ENCODE results near the gene SNX22. TPM values are rescaled to one million over a fixed set of nuclear protein-coding genes. Genes with fewer than 3 reads are reported as not detected.

Gene SNX22
- total RNA-seq, 1 experiment from 2014 or later: 0.33 TPM

DNA sequence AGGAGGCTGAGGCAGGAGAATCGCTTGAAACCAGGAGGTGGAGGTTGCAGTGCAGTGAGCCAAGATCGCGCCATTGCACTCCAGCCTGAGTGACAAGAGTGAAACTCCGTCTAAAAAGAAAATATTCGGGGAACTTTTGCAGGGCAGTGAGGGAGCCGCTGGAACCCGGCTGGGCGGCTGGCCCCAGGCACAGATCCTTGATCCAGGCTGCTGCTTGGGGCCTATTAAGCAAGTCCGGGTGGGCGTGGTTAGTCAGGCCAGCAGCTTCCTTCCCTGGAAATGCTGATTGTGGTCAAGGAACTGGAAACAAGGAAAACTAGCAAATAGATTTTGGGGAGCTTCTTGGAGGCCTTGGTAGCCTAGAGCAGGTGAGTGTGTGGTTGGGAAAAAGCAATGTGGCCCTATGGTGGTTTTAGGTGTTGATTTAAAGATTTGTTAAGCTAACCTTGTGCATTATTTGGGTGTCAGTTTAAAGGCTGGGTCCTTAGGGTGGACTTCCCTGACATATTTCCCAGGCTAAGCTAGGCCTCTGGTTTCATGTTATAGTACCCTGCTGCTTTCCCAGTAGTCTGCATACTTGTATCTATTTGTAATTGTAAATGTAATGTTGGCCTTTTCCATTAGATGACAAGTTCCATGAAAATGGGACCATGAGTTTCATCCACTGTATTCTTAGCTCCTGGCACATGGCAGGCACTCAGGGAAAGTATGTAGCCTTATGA is 17.7 kb upstream of the SNX22 start:
- Histone ChIP-seq H3F3A (ENCODE audit: insufficient read depth, low read depth) (no peaks in the 10 kb centered on the region), H3K4me2 (no peak overlapping the region), H3K4me3 (no peak overlapping the region), H3K9me2 (ENCODE audit: insufficient read depth) (no peaks in the 10 kb centered on the region), H2AFZ (no peak overlapping the region), H3K4me1 (replicated peaks; ENCODE audit: insufficient read depth) (no peaks in the 10 kb centered on the region), H3K36me3 (ENCODE audit: low read depth) (no peaks in the 10 kb centered on the region), H3K79me2 (ENCODE audit: low read depth) (no peaks in the 10 kb centered on the region), H4K20me1 (ENCODE audit: insufficient read depth) (no peaks in the 10 kb centered on the region), H3K9me3 (ENCODE audit: insufficient read depth, low read depth) (no peaks in the 10 kb centered on the region), H3K27me3 (ENCODE audit: insufficient read depth, low read depth) (no peaks in the 10 kb centered on the region), H3K27ac (no peak overlapping the region)
- TF ChIP-seq EZH2 (IDR thresholded peaks at IDR 0.05; ENCODE audit: low read depth): no peak
- TF ChIP-seq, protein P1, sequence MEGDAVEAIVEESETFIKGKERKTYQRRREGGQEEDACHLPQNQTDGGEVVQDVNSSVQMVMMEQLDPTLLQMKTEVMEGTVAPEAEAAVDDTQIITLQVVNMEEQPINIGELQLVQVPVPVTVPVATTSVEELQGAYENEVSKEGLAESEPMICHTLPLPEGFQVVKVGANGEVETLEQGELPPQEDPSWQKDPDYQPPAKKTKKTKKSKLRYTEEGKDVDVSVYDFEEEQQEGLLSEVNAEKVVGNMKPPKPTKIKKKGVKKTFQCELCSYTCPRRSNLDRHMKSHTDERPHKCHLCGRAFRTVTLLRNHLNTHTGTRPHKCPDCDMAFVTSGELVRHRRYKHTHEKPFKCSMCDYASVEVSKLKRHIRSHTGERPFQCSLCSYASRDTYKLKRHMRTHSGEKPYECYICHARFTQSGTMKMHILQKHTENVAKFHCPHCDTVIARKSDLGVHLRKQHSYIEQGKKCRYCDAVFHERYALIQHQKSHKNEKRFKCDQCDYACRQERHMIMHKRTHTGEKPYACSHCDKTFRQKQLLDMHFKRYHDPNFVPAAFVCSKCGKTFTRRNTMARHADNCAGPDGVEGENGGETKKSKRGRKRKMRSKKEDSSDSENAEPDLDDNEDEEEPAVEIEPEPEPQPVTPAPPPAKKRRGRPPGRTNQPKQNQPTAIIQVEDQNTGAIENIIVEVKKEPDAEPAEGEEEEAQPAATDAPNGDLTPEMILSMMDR (conservative IDR thresholded peaks at IDR 0.05): no peak
- ChIA-PET POLR2A (ENCODE audit: unreplicated experiment) (no interaction called here), CTCF (no interaction called here)
- intact Hi-C loops (cut with micrococcal nuclease; ENCODE audit: unreplicated experiment): no loop called here
- no peak for DNase-seq
- TSS peak; percentile 14 for BruUV-seq (replicated peaks)

DNA sequence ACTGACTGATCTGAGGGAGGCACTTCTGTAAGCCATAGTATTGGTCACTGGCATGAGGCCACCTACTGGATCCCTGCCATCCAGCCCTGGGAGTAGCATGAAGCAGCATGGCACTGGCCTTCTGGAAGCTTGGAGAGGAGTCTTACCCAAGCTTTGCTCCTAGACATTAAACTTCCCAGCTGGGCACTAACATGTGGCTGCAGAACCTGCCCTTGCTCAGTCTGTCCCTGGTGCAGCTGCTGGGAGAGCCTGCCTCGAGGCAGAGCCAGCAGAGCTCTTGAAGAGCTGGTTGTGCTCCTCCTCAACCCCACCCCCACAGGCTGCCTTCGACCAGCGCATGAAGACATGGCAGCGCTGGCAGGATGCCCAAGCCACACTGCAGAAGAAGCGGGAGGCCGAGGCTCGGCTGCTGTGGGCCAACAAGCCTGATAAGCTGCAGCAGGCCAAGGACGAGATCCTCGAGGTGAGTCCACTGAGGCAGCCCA is 17.1 kb upstream of the SNX22 start:
- CTCF ChIA-PET: no interaction called here
- H3K4me2 ChIP-seq: no peak overlapping the region
- H3K4me1 ChIP-seq (replicated peaks; ENCODE audit: insufficient read depth): no peaks in the 10 kb centered on the region
- no peak overlapping the region for H3K27ac ChIP-seq
- H3K4me3 ChIP-seq: no peak overlapping the region
- no peaks in the 10 kb centered on the region for H3K79me2 ChIP-seq (ENCODE audit: low read depth)
- no peaks in the 10 kb centered on the region for H3K9me2 ChIP-seq (ENCODE audit: insufficient read depth)
- H2AFZ ChIP-seq: no peak overlapping the region
- no peaks in the 10 kb centered on the region for H3K27me3 ChIP-seq (ENCODE audit: insufficient read depth, low read depth)
- POLR2A ChIA-PET (ENCODE audit: unreplicated experiment): no interaction called here
- no peak for TF ChIP-seq EZH2 (IDR thresholded peaks at IDR 0.05; ENCODE audit: low read depth)
- TF ChIP-seq, protein P1 (conservative IDR thresholded peaks at IDR 0.05): no peak
- H3K36me3 ChIP-seq (ENCODE audit: low read depth): no peaks in the 10 kb centered on the region
- no peak for DNase-seq
- H3K9me3 ChIP-seq (ENCODE audit: insufficient read depth, low read depth): no peaks in the 10 kb centered on the region
- no peaks in the 10 kb centered on the region for H4K20me1 ChIP-seq (ENCODE audit: insufficient read depth)
- no TSS peak for BruUV-seq (replicated peaks)
- H3F3A ChIP-seq (ENCODE audit: insufficient read depth, low read depth): no peaks in the 10 kb centered on the region
- intact Hi-C loops (cut with micrococcal nuclease; ENCODE audit: unreplicated experiment): no loop called here

GRCh38 chr15:64136347-64136746 is 15.2 kb upstream of the SNX22 start:
- TF ChIP-seq, protein P1 (conservative IDR thresholded peaks at IDR 0.05): no peak
- no peak for TF ChIP-seq EZH2 (IDR thresholded peaks at IDR 0.05; ENCODE audit: low read depth)
- CTCF ChIA-PET: interaction anchor here (1.0 kb wide), 1 partner anchor 15 kb away, joined by 3 read pairs; no protein-coding TSS in a partner anchor

More at GRCh38 chr15:64136347-64136746, 15.2 kb upstream of the SNX22 start:
- no peaks in the 10 kb centered on the region for H3K79me2 ChIP-seq (ENCODE audit: low read depth)
- no peak overlapping the region for H3K4me3 ChIP-seq
- no peaks in the 10 kb centered on the region for H3K4me1 ChIP-seq (replicated peaks; ENCODE audit: insufficient read depth)
- no peaks in the 10 kb centered on the region for H3K9me3 ChIP-seq (ENCODE audit: insufficient read depth, low read depth)
- H3K4me2 ChIP-seq: no peak overlapping the region
- intact Hi-C loops (cut with micrococcal nuclease; ENCODE audit: unreplicated experiment): no loop called here
- no peak for DNase-seq
- BruUV-seq (replicated peaks): no TSS peak
- H3K36me3 ChIP-seq (ENCODE audit: low read depth): no peaks in the 10 kb centered on the region
- POLR2A ChIA-PET (ENCODE audit: unreplicated experiment): interaction anchor here (0.6 kb wide), 1 partner anchor 43 kb away, joined by 24 read pairs; the partner anchor contains the start of gene CIAO2A
- H4K20me1 ChIP-seq (ENCODE audit: insufficient read depth): no peaks in the 10 kb centered on the region
- H3K9me2 ChIP-seq (ENCODE audit: insufficient read depth): no peaks in the 10 kb centered on the region
- H3K27ac ChIP-seq: no peak overlapping the region
- H3K27me3 ChIP-seq (ENCODE audit: insufficient read depth, low read depth): no peaks in the 10 kb centered on the region
- H2AFZ ChIP-seq: no peak overlapping the region
- H3F3A ChIP-seq (ENCODE audit: insufficient read depth, low read depth): no peaks in the 10 kb centered on the region
